ENCODE data around the gene JOSD1.

Gene JOSD1

DNA sequence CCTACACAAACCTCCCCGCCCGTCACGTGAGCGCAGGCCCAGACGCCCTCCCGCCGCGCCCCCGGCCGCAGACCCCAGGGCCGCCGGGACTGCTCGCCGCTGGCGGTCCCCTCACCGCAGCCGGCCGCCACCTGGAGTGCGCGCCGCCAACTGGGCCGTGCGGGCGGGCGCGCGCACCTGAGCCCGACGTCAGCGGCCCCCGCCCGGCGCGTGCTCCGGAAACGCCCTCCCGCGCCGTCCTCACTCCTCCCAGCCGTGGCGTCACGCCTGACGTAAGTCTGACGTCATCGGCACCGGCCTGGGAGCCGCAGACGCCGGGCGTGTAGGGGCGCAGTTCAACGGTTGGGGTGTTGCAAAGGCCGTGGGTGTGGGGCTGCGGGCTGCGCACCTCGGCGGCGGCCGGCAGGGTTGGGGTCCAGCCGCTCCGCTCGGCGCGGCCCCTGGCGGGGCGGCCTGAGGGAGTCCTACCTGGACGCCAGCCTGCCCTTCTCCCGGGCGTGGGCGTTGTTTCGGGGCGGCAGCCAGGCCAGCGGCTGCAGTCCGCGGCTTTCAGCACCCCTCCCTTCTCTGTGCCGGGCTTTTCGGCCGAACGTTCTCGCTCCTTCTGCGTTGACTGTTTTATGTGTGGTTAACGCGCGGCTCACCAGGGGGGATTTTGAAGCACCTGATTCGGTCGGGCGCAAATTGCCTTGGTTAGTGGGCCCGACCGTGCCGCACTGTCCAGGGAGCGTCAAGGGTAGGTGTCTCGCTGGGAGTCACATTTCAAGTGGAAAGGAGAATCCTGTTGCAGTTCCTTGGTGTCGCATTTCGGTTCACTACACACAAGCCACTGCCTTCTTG, at the start of gene JOSD1:
TSS of gene JOSD1 (minus strand) at position 155 of the 840 bp plus-strand sequence. CDS start 956 bp downstream, outside the sequence.
- DNase-seq = peak; percentile 98 to 99

GRCh38 chr22:38750104-38750503, 49.4 kb upstream of the JOSD1 start:
- no peak for DNase-seq

GRCh38 chr22:38748487-38749136, 47.9 kb upstream of the JOSD1 start:
- no peak for DNase-seq

GRCh38 chr22:38745676-38746460, 45.1 kb upstream of the JOSD1 start:
- no peak for DNase-seq

DNA sequence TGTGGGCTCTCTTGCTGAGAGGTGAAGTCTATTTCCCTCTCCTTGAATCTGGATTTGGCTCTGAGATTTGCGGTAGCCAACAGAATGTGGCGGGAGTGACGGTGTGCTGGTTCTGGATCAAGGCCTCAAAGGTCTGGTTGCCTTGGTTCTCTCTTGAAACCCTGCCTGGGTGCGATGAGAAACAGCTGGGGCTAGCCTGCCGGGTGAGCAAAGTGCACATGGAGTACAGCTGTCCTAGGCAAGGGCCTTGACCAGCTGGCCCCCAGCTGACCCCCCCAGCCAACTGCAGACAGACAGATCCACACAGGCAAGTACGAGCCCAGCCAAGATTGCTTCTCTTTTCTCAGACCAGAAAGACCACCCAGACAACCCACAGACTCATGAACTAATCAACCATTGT, 44.2 kb upstream of the JOSD1 start:
- no peak for DNase-seq

DNA sequence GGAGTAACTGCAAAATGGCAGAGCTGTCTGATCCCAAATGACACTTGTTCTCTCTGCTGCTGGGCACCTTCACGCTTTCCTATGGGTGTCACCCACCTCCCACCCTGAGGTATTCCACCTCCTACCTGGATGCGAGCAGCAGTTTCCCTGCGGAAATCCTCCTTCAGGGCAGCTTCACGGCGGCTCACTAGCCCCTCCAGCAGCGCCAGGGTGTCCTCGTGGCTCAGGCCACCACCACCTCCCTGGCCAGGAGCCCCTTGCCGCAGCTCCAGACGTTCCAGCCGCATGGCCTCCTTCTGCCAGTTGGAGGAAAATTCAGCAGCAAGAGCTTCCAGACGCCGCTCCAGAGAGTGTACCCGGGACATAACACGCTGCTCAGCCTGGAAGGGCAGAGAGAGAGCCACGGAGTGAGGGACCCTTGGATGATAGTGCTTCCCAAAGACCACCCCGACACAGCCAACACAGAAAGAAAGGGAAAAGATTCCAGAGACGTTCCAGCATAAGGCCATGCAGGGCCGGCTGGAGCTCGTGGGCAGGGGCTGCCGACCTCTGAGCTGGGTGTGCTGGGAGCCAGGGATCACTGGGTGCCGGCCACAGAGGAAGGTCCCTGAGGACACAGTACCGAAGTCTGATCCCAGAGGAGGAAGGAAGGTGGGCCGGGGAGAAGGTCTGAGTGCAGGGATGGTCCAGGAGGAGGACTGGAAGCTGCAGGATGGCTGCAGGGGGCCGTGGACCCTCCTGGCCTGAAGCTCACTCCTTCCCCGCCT, 41.6 kb upstream of the JOSD1 start:
- DNase-seq = no peak

GRCh38 chr22:38741576-38741975, 40.8 kb upstream of the JOSD1 start:
- DNase-seq = no peak

DNA sequence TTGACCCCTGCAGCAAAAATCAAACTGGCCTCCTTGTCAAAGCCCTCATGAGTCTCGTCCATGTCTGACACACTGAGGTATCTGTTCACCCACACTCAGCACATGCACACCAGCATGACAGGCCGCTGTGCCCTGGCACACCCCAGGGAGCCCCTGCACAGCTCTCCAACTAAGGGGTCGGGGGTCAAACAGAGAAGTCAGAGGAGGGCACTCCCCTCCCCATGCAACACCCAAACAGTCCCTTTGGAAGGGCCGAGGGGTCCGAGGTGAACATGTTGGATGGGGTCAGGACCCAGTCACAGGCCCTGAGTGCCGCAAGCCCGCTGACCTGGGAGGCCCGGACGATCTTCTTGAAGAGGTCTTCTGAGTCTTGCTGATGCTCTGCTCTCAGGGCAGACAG, 40.4 kb upstream of the JOSD1 start:
- no peak for DNase-seq

GRCh38 chr22:38740754-38741153, 40.0 kb upstream of the JOSD1 start:
- DNase-seq = no peak

- no peak for DNase-seq
Observed at GRCh38 chr22:38740116-38740723, 39.5 kb upstream of the JOSD1 start.

DNA sequence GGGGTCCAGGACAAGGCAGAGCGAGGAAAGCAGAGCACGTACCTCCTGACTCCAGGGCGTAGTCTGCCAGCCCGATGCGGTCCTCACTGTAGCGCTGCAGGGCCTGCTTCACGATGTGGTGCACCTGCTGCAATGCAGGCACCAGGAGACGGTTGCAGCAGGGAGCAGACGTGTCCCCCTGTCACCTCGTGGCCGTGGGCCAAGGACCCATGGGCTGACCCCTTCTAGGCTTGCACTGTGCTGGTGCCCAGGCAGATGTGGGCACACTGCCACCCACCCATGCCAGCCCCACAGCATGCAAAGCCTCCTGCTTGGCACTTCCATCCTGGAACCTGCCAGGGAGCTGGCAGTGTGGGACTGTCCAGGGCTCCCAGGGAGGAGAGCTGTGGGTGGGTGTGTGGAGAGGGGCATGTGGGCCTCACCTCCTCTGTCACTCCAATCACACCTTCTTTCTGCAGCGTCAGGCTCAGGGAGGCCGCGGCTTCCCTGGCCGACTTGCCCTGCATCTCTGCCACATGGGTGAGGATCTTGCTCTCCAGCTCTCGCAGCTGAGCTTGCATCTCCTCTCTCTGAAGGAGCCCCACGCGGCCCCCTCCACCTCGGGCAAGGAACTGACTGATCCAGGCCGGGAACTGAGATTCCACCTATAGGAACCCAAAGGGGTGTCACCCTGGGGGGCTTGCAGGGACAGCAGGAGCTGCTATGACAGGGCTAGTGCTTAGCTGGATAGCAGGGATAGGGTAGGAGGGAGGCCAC, 38.7 kb upstream of the JOSD1 start:
- no peak for DNase-seq

GRCh38 chr22:38738475-38739070, 37.8 kb upstream of the JOSD1 start:
- no peak for DNase-seq

DNA sequence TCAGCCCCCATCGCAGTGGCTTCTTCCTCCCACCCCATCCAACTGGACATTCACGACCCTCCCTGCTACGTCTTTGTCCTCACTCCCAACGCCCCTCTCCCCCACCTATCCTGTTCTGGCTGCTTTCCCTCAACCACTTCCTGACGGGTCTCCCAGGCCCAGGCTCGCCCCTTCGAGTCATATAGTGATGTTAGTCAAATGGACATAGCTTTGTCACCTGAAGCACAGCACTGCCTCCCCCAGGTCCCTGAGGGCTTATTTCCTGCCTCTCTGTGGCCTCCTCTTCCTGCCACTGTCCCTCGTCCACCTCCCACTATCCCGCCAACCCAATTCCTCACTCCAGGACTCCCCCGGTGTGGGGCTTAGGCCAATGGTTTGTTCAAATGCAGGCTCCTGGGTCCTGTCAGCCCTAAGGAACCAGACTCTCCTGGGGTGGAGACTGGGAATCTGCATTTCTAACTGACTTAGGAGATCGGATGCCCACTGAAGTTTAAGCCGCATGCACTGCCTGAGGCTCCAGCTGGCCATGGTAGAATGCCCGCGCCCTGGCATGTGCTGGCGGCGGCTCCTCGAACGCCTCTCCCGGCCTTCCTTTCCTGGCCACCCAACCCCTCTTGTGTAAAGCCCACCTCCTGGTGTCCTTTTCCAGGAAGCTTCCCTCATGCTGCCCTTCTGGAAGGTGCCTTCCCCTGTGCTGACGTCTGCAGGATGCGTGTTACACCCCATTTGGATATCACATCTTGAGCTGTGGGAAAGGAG, 36.7 kb upstream of the JOSD1 start:
- DNase-seq = no peak

DNA sequence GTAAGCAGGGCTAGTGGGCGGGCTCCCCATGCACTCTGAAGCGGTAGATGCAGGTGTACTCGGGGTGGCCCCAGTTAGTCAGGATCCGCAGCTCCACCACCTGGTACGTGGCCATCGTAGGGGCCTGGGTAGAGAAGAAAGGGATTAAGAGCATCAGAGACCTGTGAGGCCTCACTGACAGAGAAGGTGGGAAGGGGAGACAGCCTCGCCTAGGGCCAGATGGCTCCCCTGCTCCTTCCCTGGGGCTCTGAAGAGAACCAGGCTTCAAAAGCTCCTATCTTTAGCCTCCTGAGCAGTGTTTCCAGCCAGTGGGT, 35.5 kb upstream of the JOSD1 start:
- no peak for DNase-seq

DNA sequence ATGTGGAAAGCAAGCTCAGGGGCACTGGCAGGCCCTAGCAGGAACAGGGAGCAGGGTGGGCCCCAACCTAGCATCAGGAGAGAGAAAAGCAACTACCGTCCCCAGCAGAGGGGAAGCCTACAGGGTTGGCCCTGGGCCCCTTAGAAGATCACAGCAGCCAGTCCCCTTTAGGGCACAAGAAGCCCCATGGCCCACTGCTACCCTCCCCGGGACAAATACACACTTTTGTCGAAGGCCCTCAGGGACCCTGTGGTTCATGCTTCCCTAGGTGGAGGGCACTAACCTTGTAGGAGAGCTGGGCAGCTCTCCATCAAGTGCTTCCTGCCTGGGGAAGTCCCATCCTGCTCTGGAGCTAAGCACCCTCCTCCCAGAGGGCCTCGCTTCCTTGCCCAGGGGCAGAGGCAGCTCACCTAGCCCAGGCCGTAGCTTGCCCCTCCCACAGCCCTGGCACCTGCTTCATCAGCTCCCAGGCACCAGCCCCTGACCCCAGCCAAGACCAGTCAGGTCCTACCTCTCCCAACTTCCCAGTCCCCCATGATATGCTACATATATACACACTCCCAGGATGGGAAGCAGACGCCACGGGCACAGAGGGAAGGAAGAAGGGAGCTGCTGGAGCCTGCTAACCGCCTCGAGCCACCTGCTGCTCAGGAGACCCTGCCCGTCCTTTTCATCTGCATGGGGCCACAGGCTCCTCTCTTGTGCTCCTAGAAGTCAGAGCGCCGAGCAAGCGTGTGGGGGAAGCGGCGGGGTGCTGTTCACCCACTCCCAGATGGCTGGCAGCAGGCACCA, 34.9 kb upstream of the JOSD1 start:
- no peak for DNase-seq

GRCh38 chr22:38735126-38735464, 34.4 kb upstream of the JOSD1 start:
- DNase-seq = no peak

- no peak for DNase-seq
Observed at GRCh38 chr22:38734421-38735100, 33.8 kb upstream of the JOSD1 start.

DNA sequence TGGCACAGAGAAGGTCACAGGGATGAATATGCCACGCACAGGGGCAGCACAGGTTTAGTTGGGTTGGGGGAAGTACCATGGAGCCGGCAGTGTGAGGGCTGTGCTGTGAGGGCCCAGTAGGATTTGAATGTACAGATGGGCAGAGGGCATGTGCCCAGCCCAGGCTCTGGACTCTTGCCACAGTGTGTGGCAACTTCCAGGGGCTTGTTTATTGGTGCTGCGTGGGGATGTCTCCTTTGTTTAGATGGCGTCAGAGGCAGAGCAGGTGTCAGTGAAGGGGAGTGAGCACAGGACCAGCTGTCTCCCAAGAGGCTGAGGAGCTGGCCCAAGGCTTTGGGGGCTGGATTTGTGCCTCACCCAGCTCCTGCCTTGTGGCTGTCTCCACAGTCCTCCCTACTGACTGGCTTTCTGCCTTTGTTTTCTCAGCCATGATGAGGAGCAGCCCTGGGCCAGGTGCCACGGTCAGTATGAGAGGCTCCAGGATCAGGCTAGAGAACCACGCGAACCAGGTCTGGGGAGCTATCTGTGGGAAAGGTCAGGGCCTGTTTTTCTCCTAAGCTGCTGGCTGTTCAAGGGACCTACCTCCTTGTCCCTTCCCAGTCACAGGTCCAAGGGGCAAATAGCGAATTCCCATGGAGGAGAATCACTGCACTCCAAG, 33.1 kb upstream of the JOSD1 start:
- no peak for DNase-seq

DNA sequence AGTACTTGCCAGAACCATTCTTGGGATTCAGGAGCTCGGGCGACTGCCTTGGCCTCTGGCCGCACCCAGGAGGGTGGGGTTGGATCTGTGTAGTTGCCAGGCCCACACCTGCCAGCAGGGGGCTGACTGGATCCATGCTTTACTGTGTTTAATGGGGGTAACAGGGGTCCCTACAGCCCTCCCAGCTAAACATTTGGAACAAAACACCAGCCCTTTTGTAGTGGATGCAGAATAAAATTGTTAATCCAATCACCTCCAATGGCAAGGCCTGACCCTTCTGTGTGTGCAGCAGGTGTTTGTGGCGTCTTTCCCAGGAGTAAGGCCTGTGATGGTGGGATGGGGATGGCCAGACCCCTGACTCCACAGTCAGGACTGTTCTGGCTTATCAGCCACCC, 32.6 kb upstream of the JOSD1 start:
- DNase-seq = peak; percentile 59 to 60
